ENCODE results near the gene TAGAP.

GRCh38 chr6:159042003-159042825 lies 2.6 kb downstream of the TAGAP start:
- TF ChIP-seq USF2 (CRISPR knock-in tag; IDR thresholded peaks at IDR 0.05) = no peak
- no peak for TF ChIP-seq HMGA2 (CRISPR knock-in tag; IDR thresholded peaks at IDR 0.05)
- TF ChIP-seq CTCF (IDR thresholded peaks at IDR 0.05) = peak; percentile 81
- no peak for TF ChIP-seq IRF1 (CRISPR knock-in tag; IDR thresholded peaks at IDR 0.05)
- TF ChIP-seq IRF2 (CRISPR knock-in tag; IDR thresholded peaks at IDR 0.05; ENCODE audit: borderline replicate concordance, low read depth) = no peak

Measured in WTC11 (cell line).